Thyroid gland (tissue), 4 donors: ENCODE measurements around the gene PCDHGC5.

Experiments
- CTCF ChIP-seq, 6 experiments: fragments of 200-600 bp in 3 of 6; fragments of 450-650 bp in 3 of 6; sonication (generic) in 3 of 6; IDR thresholded peaks; one replicate each; pipeline ENCODE4 v1.5.1; 2016 to 2019; ENCODE audit warnings: antibody characterized with exemption in 6 of 6, mild to moderate bottlenecking in 2 of 6, inconsistent platforms in 1 of 6, moderate library complexity in 1 of 6
- POLR2A ChIP-seq, 2 donors: fragments of 450-650 bp; IDR thresholded peaks; one replicate each; pipeline ENCODE4 v1.6.1; 2017; ENCODE audit warnings: antibody characterized with exemption in 2 of 2, mild to moderate bottlenecking in 2 of 2, moderate library complexity in 1 of 2

- TF ChIP-seq CTCF (IDR thresholded peaks at IDR 0.05) (no peak), POLR2A (IDR thresholded peaks at IDR 0.05) (no peak)
Measured at GRCh38 chr5:141515946-141516671, 27.2 kb downstream of the PCDHGC5 start.
